Measurements from ENCODE around the gene MTERF1.
"Not testable (repeated sequence)": the region's sequence is repeated elsewhere in the genome, so short reads cannot be mapped to it uniquely, and the experiment has no call there.

Gene MTERF1, protein sequence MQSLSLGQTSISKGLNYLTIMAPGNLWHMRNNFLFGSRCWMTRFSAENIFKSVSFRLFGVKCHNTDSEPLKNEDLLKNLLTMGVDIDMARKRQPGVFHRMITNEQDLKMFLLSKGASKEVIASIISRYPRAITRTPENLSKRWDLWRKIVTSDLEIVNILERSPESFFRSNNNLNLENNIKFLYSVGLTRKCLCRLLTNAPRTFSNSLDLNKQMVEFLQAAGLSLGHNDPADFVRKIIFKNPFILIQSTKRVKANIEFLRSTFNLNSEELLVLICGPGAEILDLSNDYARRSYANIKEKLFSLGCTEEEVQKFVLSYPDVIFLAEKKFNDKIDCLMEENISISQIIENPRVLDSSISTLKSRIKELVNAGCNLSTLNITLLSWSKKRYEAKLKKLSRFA

DNA sequence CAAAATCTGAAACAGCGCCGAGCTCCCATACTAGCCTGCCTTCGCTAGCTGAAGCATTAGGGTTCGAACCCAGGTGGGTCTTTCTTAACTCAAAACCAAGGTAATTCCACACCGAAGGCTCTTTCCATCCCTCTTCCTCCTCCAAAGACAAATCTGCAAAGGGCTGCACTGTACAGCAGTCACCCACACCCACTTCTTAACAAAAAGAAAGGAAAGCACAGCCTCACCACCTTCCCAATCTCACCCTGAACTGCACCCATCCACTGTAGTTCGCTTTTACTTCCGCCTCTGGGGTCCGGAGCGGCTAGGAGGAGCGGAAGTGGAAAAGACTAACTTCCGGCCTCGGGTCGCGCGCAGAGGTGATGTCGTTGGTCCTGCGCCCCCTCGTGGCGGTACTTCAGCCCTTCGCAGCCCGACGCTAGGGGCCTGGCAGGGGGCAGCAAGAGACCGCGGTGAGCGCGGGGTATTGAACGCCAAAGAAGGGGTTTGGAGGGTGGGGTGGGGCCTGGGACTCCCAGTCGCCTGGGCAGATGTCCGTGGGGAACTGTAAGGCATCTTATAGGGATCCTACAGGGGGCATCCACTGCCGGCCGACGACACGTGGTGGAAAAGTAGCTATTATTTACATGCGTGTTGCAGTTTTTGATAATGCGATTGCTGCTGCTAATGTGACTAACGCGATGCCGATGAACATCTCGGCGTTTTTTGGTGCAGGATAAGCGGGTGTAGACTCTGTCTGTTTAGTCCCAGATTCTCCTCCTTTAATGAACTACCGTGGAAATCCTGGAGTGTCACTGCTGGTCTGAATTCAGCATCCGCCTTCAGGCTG, at the start of gene MTERF1:
MTERF1 (minus strand) TSS at position 290 of the 829 bp plus-strand sequence. CDS start 619 bp downstream, outside the sequence.
- DNase-seq, result peak; percentile 93

DNA sequence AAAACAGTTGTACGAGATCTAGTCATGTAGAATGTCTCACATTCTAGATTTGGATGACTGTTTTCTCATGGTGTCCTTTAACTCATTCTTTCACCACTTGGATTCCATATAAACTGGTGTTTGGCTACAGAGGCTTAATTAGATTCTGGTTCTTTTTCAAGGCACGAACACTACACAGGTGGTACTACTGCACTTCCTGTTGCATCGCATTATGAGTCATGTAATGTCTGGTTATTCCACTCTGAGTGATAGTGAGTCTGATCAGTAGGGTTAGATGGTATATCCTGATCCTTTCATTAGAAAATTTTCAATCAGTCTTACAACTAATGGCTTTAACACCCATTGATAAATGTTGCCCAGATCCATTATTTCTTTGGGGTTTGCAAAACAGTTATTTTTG, 49.0 kb upstream of the MTERF1 start:
- DNase-seq, result no peak

DNA sequence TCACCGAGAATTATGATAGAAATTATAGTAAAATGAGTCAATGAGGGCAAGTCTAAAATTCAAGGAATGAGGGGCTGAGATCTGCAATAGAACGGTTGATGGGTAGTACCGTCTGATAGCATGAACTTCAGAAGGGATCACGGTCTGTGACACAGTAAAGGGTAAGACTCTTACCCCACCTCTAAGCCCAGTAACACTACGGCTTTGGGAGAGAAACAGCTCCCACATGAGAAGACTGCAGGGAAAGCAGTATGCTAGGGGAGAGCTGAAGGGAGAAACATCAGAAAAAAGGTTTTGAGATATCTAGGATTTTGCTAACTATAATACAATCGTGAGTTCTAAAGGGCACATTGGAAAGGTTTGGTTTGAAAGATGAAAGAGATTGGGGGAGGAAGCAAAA, 47.4 kb upstream of the MTERF1 start:
- DNase-seq, result no peak

DNA sequence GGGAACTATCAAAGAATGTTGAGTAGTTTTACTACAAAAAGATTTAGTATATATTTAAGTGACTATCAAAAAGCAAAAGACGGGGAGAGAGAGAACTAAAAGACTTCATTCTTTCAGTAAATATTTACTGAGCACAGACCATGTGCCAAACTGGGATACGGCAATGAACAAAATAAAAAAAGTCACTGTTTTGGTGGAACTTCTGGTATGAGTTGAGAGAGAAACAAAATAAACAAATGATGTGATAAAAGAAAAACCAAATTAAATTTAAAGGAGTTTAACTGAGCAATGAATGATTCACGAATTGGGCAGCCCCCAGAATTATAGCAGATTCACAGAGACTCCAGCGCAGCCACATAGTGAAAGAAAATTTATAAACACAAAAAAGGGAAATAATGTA, 42.4 kb upstream of the MTERF1 start:
- no peak for DNase-seq

DNA sequence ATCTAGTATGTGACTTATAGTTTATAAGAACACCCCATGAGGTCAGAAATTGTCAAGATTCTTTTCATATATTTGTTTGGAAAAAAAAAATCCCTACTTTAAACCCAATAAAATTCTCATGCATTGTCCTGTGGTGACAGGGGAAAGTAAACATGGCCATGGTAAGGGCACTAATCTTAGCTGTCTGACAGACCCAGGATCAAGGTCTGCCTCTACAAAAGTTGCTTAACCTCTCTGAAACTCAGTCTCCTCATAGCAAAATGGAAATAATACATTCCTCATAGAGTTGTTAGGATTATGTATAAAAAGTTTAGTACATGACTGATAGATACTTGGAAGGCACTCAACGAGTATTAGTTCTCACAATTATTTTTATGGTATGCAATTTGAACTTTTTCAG, 37.9 kb upstream of the MTERF1 start:
- DNase-seq, result no peak

DNA sequence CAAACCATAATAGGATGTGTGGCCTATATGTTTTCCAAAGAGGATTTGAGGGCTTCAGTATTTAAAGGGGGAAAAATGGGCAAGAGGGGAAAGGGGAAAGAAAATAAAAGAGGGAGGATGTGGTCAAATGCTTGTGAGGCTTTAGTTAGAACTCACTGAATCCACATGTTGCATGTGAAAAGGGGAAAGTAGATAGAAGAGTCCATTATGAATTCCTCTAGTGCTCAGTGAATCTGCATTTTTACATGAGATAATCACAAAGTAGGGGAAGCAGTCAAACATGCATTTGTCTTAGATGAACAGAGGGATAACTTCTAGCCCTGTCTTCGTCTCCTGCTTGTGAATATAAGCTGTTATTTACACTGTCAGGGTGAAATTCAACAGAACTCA, 35.5 kb upstream of the MTERF1 start:
- no peak for DNase-seq

DNA sequence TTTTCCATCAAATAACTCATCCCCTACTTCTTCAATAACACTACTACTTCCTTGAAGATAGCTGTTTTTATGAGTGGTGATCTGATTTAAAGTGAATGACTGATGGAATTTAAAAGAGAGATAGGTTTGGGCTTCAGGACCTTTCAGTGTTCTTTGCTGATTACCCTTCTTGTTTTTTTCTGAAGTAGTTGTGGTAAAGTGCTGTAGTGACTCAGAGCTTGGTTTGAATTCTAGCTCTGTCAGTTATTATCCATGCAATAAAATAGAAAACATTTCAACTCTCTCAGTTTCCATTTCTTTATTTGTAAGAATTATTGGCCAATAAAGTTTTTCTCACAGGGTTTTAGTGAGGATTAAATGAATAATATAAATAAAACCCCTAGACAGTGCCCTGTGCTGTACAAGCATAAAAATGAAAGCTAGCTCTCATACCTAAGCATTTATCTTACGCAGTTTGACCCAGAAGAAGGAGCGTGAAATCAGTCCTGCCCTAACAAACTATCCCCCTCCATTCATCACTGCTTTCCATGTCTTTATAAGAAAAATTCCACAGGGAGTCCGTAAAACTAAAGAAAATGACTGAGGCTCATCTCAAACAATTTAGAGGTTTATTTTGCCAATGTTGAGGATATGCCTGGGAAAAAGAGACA, 35.0 kb upstream of the MTERF1 start:
- no peak for DNase-seq

DNA sequence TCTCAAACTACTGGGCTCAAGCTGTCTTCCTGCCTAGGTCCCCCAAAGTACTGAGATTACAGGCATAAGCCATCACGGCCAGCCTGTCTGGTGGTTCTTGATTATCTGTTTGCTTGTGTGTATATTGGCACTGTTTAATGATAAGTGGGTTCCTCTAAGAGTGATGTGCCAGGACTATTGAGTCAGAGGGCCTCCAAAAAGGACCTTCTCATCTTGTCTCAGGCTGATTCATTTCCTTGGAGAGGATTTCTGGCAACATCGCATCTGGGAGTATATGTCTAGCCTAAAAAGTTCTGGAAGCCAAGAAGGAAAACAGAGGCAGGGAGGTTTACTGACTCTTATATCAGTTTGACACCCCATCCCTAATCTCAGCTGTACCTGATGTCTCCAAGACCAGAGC, 33.1 kb upstream of the MTERF1 start:
- no peak for DNase-seq

DNA sequence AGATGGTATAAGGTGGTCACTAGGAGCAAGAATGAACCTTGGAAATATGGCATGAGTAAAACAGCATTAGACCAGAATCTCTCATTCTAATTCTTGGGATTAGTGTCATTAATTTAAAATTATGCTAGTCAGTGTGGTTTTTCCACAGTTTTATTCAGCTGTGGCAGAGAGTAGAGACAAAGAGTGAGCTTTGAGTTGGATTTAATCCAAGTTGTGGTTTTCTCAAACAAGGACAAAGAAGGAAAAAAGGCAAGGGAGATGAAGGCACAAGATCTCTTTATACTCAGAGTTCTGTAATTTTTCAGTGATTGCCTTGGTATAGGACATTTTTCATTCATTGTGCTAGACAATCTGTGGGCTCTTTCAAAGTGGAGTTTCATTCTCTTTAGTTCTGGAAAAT, 32.0 kb upstream of the MTERF1 start:
- no peak for DNase-seq

DNA sequence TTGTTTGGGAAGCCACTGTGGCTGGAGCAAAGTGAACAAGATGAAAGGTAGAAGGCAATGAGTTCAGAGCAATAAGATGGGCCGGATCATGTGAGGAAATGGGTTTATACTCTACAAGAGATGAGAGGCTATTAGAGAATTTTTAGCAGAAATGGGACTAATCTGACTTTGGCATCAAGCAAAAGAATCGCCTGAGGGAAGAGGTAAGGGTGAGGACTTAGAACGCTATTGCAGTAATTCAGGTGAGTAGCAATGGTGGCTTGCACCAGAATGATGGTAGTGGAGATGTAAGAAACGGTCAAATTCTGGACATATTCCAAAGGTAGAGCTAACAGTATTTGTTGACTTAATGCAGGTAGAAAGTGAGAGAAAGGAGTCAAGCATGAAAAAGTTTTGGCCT, 30.6 kb upstream of the MTERF1 start:
- DNase-seq, result no peak

DNA sequence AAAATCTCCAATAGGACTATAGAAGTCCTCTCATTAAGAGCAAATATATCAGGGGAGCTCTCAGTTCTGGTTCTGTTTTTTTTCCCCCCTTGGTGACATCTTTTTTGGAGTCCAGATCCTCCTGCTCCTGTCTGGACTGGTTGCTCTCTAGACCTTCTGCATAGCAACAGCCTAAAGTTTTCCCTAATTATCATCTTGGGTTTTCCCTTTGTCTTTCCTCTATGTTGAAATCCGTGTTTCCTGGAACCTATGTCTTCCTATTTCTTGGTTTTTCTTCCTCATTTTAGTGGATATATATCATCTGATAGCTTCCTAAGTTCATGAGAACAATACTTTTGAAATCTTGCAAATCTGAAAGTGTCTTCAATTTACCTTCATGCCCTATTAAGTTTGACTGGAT, 29.7 kb upstream of the MTERF1 start:
- DNase-seq, result no peak

DNA sequence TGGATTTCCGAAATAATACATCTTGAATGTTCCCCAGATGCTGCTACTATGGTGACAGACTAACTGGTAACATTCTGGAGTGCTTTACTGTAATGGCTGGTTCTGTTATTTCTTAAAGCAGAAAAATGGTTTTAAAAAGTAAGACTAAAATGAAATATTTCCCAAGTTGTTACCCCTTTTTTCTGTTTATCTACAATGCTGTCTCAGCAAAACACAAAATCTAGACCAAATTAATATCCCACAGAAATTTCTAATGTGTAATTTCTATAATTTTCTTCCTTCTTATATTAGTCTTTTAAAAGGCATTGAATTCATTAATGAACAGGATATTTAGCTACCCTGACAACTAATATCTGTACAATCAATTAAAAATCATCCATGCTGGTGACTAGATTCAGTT, 19.1 kb upstream of the MTERF1 start:
- DNase-seq, result no peak

DNA sequence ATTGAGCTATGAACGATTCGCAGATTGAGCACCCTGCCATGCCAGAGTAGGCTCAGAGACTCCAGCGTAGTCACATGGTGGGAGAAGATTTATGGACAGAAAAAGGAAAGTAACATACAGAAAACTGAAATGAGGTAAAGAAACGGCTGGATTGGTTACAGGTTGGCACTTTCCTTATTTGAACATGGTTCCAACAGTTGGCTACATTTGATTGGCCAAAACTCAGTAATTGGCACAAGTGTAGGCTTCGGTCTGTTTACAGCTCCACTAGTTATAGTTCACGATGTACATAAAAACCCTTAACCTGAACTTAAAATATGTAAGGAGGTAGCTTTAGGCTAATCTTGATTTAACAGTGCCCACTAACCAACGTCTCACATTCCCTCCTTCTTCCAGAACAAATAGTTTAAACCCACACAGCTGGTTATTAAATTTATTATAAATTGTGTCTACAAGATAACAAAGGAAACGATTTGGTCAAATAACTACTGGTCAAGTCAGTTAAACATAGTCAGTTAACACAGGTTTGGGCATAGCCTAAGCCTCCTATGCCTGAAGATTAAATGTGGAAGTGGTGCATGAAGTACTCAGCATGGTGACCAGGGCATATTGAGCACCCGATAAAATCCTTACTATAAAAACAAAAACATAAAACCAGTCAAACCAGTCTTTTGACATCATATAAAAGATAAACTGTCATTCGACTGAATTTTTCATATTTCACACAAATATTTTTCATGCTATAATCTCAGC, 17.9 kb upstream of the MTERF1 start:
- no peak for DNase-seq

DNA sequence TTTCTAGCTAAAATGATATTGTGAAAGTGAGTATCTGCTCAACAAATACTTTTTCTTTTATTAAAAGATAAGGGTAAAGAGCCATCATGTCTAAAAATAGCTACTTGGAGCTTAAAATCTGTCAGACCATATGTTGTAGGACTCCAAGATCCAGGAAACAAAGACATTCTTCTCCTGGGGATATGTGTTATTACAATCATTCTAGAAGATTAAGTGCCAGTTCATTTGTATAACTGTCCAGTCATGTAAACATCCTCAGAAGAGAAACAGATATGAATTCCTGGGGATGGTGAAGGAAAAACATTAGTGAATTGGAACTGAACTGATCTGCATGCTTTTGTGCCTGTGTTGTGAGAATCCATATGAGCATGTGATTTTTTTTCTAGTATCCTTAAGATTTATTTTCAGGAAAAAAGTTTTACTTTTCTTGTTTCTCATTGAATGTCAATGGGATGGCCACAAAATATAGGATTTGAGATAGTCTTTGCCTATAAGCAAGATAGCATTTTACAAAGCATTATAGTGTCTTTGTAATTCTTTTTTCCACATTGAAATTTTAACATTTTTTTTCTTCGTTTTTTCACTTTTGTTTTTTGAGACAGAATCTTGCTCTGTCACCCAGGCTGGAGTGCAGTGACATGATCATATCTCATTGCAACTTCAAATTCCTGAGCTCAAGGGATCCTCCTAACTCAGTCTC, 14.4 kb upstream of the MTERF1 start:
- DNase-seq, result no peak

DNA sequence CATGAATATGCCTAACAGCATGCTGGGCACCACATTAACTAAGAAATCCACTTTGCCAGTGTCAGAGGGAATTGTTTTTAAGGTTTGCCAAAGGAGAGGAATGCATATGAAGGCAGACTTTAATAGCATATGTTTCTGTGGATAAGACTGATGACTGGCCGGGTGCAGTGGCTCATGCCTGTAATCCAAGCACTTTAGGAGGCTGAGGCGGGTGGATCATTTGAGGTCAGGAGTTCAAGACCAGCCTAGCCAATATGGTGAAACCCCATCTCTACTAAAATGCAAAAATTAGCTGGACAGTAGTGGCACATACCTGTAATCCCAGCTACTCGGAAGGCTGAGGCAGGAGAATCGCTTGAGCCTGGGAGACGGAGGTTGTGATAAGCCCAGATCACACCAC, 13.2 kb upstream of the MTERF1 start:
- DNase-seq, result not testable (repeated sequence)

DNA sequence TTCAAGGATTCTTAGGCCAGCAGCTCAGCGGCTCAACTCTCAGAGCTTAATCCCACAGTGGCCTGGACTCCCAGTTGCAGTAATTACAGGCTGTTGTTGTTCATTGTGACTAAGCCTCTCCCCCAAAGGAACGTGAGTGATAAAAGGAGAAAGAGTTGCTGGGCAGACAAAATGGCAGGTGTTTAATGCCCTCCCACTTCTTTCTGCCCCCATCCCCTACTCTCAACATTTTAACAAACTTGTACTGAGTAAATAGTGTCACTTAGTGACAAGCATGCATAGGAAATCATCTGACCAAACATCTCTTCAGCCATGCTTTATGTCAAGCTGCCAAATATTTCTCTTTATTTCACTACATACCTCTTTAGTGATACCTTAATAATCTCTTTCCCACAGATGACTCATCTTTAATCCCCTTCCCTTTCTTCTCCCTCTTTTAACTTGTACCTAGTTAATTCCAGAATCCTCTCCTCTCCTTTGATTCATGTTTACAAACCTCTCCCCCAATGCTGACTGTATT, 12.4 kb upstream of the MTERF1 start:
- DNase-seq, result no peak

DNA sequence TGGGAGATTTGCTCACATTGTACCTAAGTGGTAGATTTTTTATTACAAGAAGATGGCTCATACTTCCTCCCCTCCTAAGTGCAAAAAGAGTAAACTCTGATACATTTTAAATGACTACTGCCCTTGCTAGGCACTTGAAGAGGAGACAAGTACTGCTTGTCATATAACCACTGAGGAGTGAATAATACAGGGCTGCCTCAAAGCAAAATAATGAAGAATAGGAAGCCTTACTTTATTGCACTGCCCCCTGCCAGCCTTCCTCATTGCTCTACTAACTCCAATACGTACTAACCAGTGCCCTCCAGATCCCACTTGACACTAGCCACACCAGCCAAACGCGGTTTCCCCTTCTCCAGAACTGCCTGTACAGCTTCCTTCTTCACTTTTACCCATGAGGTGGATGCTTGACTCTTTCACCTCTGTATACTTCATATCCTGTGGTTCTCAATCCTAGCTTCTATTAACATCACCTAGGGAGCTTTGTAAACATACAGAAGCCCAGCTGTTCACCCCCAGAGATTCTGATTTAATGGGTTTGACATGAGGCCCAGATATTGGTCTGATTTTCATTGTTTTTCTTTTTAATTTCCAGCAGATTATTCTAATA, 11.7 kb upstream of the MTERF1 start:
- no peak for DNase-seq

DNA sequence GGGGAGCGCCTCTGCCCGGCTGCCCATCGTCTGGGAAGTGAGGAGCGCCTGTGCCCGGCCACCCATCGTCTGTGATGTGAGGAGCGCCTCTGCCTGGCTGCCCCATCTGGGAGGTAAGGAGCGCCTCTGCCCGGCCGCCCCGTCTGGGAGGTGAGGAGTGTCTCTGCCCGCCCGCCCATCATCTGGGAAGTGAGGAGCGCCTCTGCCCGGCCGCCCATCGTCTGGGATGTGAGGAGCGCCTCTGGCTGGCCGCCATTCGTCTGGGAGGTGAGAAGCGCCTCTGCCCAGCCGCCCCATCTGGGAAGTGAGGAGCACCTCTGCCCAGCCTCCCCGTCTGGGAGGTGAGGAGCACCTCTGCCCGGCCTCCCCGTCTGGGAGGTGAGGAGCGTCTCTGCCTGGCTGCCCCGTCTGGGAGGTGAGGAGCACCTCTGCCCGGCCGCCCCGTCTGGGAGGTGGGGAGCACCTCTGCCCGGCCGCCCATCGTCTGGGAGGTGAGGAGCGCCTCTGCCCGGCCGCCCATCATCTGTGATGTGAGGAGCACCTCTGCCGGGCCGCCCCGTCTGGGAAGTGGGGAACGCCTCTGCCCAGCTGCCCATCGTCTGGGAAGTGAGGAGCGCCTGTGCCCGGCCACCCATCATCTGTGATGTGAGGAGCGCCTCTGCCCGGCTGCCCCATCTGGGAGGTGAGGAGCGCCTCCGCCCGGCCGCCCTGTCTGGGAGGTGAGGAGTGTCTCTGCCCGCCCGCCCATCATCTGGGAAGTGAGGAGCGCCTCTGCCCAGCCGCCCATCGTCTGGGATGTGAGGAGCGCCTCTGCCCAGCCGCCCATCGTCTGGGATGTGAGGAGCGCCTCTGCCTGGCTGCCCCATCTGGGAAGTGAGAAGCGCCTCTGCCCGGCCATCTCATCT, 8.0 kb upstream of the MTERF1 start:
- DNase-seq, result not testable (repeated sequence)

DNA sequence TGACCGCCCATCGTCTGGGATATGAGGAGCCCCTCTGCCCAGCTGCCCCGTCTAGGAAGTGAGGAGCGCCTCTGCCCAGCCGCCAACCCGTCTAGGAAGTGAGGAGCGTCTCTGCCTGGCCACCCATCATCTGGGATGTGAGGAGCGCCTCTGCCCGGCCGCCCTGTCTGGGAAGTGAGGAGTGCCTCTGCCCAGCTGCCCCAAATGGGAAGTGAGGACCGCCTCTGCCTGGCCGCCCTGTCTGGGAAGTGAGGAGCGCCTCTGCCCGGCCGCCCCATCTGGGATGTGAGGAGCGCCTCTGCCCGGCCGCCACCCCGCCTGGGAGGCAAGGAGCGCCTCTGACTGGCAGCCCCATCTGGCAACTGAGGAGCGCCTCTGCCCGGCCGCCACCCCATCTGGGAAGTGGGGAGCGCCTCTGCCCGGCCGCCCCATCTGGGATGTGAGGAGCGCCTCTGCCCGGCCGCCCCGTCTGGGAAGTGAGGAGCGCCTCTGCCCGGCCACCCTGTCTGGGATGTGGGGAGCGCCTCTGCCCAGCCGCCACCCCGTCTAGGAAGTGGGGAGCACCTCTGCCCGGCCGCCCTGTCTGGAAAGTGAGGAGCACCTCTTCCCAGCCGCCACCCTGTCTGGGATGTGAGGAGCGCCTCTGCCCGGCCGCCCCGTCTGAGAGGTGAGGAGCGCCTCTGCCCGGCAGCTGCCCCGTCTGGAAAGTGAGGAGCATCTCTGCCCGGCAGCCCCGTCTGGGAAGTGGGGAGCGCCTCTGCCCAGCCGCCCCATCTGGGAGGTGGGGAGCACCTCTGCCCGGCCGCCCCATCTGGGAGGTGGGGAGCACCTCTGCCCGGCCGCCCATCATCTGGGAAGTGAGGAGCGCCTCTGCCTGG, 7.1 kb upstream of the MTERF1 start:
- not testable (repeated sequence) for DNase-seq

Data from NCI-H1105 treated with DMSO at 0.1 percent for 48 hours (cell line).